Urothelium cell line (cell line): ENCODE results near the gene FAM136A.
"Not testable (repeated sequence)": the region's sequence is repeated elsewhere in the genome, so short reads cannot be mapped to it uniquely, and the experiment has no call there.

Experiments used
- DNase-seq: peaks from one replicate; pipeline ENCODE4 v3.0.0; 2011; ENCODE audit warnings: low spot score, mixed read lengths
- FAIRE-seq: peaks from 2 replicates; lab custom pipeline; 2011; peaks lifted over from hg19 to GRCh38; lab: Jason Lieb, UNC

FAM136A gene

GRCh38 chr2:70300771-70301343, 1.0 kb downstream of the FAM136A start:
- FAIRE-seq: no peak
- no peak for DNase-seq

- DNase-seq, FAIRE-seq: not testable (repeated sequence)
These were observed 4.0 kb downstream of the FAM136A start for GRCh38 chr2:70297828-70298227.

- no peak for FAIRE-seq
- DNase-seq: no peak
These were observed 18.2 kb downstream of the FAM136A start for GRCh38 chr2:70283500-70284191.

GRCh38 chr2:70282439-70282838, 19.4 kb downstream of the FAM136A start:
- no peak for FAIRE-seq
- no peak for DNase-seq

- FAIRE-seq: no peak
- no peak for DNase-seq
These were observed 21.5 kb downstream of the FAM136A start for GRCh38 chr2:70280242-70280798.

- FAIRE-seq (no peak), DNase-seq (no peak)
These were observed 31.5 kb downstream of the FAM136A start for GRCh38 chr2:70270323-70270722.

- FAIRE-seq, DNase-seq: not testable (repeated sequence)
These were observed 32.2 kb downstream of the FAM136A start for GRCh38 chr2:70269422-70270302.

- FAIRE-seq, DNase-seq: not testable (repeated sequence)
These were observed 34.9 kb downstream of the FAM136A start for GRCh38 chr2:70266925-70267324.

GRCh38 chr2:70261501-70261900, 40.4 kb downstream of the FAM136A start:
- DNase-seq (no peak), FAIRE-seq (no peak)

GRCh38 chr2:70258532-70258875, 43.4 kb downstream of the FAM136A start:
- DNase-seq: peak; percentile 26
- no peak for FAIRE-seq

GRCh38 chr2:70255637-70256314, 46.1 kb downstream of the FAM136A start:
- DNase-seq (no peak), FAIRE-seq (no peak)

GRCh38 chr2:70250434-70250833, 51.4 kb downstream of the FAM136A start:
- FAIRE-seq: no peak

GRCh38 chr2:70248181-70248847, 53.6 kb downstream of the FAM136A start, which contains the start of gene TIA1:
TIA1 (minus strand) TSS chr2:70248628; CDS start chr2:70248430, 198 bp downstream.
- FAIRE-seq (peak; percentile 30), DNase-seq (peak; percentile 99)

More at GRCh38 chr2:70250434-70250833, 51.4 kb downstream of the FAM136A start:
- no peak for DNase-seq

GRCh38 chr2:70247364-70248180, 54.3 kb downstream of the FAM136A start:
- FAIRE-seq (no peak), DNase-seq (peak; percentile 12)
